H9 (cell line): ENCODE measurements around the gene P2RX5. TPM values are rescaled to one million over a fixed set of nuclear protein-coding genes. Genes with fewer than 3 reads are reported as not detected.

ENCODE experiments used
- DNase-seq: peaks from one replicate; pipeline ENCODE4 v3.0.0-alpha.2; 2017
- H2AFZ ChIP-seq: one replicate; pipeline ENCODE4 v1.6.1; 2013; ENCODE audit warnings: mild to moderate bottlenecking, low read length, control low read depth, moderate library complexity
- H2AK5ac ChIP-seq: 2 replicates; pipeline ENCODE4 v1.6.1; 2013; ENCODE audit warnings: low read length, control low read depth, mixed read lengths; ENCODE audit not compliant: insufficient read length
- H2BK120ac ChIP-seq: one replicate; pipeline ENCODE4 v1.6.1; 2013; ENCODE audit warnings: low read depth, mild to moderate bottlenecking, low read length, control low read depth, inconsistent platforms; ENCODE audit not compliant: poor library complexity, severe bottlenecking
- H2BK12ac ChIP-seq: 2 replicates; pipeline ENCODE4 v1.6.1; 2013; ENCODE audit warnings: low read length, control low read depth, mixed read lengths, low read depth; ENCODE audit not compliant: insufficient read length
- H2BK15ac ChIP-seq: 2 replicates; pipeline ENCODE4 v1.6.1; 2013; ENCODE audit warnings: low read depth, low read length, control low read depth
- H2BK20ac ChIP-seq: one replicate; pipeline ENCODE4 v1.6.1; 2013; ENCODE audit warnings: low read depth, mild to moderate bottlenecking, low read length, control low read depth, inconsistent platforms; ENCODE audit not compliant: poor library complexity, severe bottlenecking
- H2BK5ac ChIP-seq: 2 replicates; pipeline ENCODE4 v1.6.1; 2013; ENCODE audit warnings: low read length, control low read depth, mixed read lengths; ENCODE audit not compliant: insufficient read length
- H3K14ac ChIP-seq: 2 replicates; pipeline ENCODE4 v1.6.1; 2013; ENCODE audit warnings: low read length, control low read depth; ENCODE audit not compliant: insufficient read depth
- H3K18ac ChIP-seq: 2 replicates; pipeline ENCODE4 v1.6.1; 2013; ENCODE audit warnings: low read depth, mild to moderate bottlenecking, mixed read lengths, low read length, control low read depth; ENCODE audit not compliant: insufficient read length
- H3K23ac ChIP-seq: 2 replicates; pipeline ENCODE4 v1.6.1; 2013; ENCODE audit warnings: low read length, control low read depth, mixed read lengths, low read depth; ENCODE audit not compliant: insufficient read length
- H3K23me2 ChIP-seq: 2 replicates; pipeline ENCODE4 v1.6.1; 2013; ENCODE audit warnings: low read depth, mild to moderate bottlenecking, mixed read lengths, low read length, control low read depth; ENCODE audit not compliant: insufficient read length, poor library complexity, severe bottlenecking
- H3K27ac ChIP-seq: 2 replicates; pipeline ENCODE4 v1.5.1; 2013; ENCODE audit warnings: low read length, control low read depth, mixed read lengths, low read depth; ENCODE audit not compliant: insufficient read length
- H3K27me3 ChIP-seq: 2 replicates; pipeline ENCODE4 v1.6.1; 2013; ENCODE audit warnings: low read length, control low read depth, inconsistent platforms; ENCODE audit not compliant: insufficient read depth
- H3K4ac ChIP-seq: 2 replicates; pipeline ENCODE4 v1.6.1; 2013; ENCODE audit warnings: low read depth, mild to moderate bottlenecking, control low read depth, inconsistent platforms, low read length, moderate library complexity
- H3K4me1 ChIP-seq: 2 replicates; pipeline ENCODE4 v1.6.1; 2013; ENCODE audit warnings: low read length, control low read depth, inconsistent platforms; ENCODE audit not compliant: insufficient read depth
- H3K4me2 ChIP-seq: 2 replicates; pipeline ENCODE4 v1.6.1; 2013; ENCODE audit warnings: low read length, control low read depth, mixed read lengths; ENCODE audit not compliant: insufficient read length, insufficient read depth
- H3K56ac ChIP-seq: 2 replicates; pipeline ENCODE4 v1.6.1; 2013; ENCODE audit warnings: low read depth, mild to moderate bottlenecking, mixed read lengths, low read length, control low read depth; ENCODE audit not compliant: insufficient read length
- H3K79me1 ChIP-seq: 2 replicates; pipeline ENCODE4 v1.6.1; 2013; ENCODE audit warnings: low read depth, mild to moderate bottlenecking, moderate library complexity, low read length, control low read depth, inconsistent platforms; ENCODE audit not compliant: insufficient read depth, poor library complexity, severe bottlenecking
- H3K79me2 ChIP-seq: 2 replicates; pipeline ENCODE4 v1.6.1; 2013; ENCODE audit warnings: low read length, control low read depth, inconsistent platforms; ENCODE audit not compliant: insufficient read depth
- H3K9ac ChIP-seq: 2 replicates; pipeline ENCODE4 v1.6.1; 2013; ENCODE audit warnings: low read length, control low read depth, mixed read lengths; ENCODE audit not compliant: insufficient read length; ENCODE audit errors: extremely low read depth
- H3K9me3 ChIP-seq: one replicate; pipeline ENCODE4 v1.6.1; 2013; ENCODE audit warnings: low read depth, low read length, inconsistent platforms; ENCODE audit not compliant: control insufficient read depth
- H3T11ph ChIP-seq: one replicate; pipeline ENCODE4 v1.6.1; 2013; ENCODE audit warnings: mild to moderate bottlenecking, low read length, control low read depth, inconsistent platforms
- H4K20me1 ChIP-seq: one replicate; pipeline ENCODE4 v1.6.1; 2013; ENCODE audit not compliant: control insufficient read depth, insufficient read length, insufficient read depth
- H4K5ac ChIP-seq: 2 replicates; pipeline ENCODE4 v1.6.1; 2013; ENCODE audit warnings: low read depth, mild to moderate bottlenecking, mixed read lengths, low read length, control low read depth; ENCODE audit not compliant: insufficient read length
- H4K8ac ChIP-seq: replicated peaks from 2 replicates; pipeline ENCODE4 v1.6.1; 2013; ENCODE audit warnings: low read length, control low read depth, mixed read lengths, low read depth; ENCODE audit not compliant: insufficient read length
- H4K91ac ChIP-seq: 2 replicates; pipeline ENCODE4 v1.6.1; 2013; ENCODE audit warnings: low read depth, mild to moderate bottlenecking, moderate library complexity, mixed read lengths, low read length, control low read depth; ENCODE audit not compliant: insufficient read length
- H3K27ac Mint-ChIP-seq, 3 experiments: 2 replicates in 2 of 3; 3 replicates in 1 of 3; pipeline ENCODE4 v1.8.0; 2020 to 2021; ENCODE audit warnings: mixed read lengths in 3 of 3, mild to moderate bottlenecking in 1 of 3, moderate library complexity in 1 of 3
- H3K27me3 Mint-ChIP-seq: 2 replicates; pipeline ENCODE4 v1.8.0; 2021; ENCODE audit warnings: low read depth, mild to moderate bottlenecking, moderate library complexity, mixed read lengths
- H3K36me3 Mint-ChIP-seq, 3 experiments: 2 replicates in 2 of 3; 3 replicates in 1 of 3; pipeline ENCODE4 v1.8.0; 2020 to 2021; ENCODE audit warnings: low read depth in 3 of 3, mixed read lengths in 3 of 3; ENCODE audit not compliant: insufficient read depth in 1 of 3
- H3K4me1 Mint-ChIP-seq, 2 experiments: 2 replicates each; pipeline ENCODE4 v1.8.0; 2020; ENCODE audit warnings: mixed read lengths in 2 of 2
- H3K4me3 Mint-ChIP-seq, 2 experiments: 2 replicates in 1 of 2; 3 replicates in 1 of 2; pipeline ENCODE4 v1.8.0; 2020 to 2021; ENCODE audit warnings: mild to moderate bottlenecking in 2 of 2, mixed read lengths in 2 of 2, moderate library complexity in 1 of 2
- H3K9me3 Mint-ChIP-seq, 2 experiments: 2 replicates in 1 of 2; 3 replicates in 1 of 2; pipeline ENCODE4 v1.8.0; 2020; ENCODE audit warnings: mild to moderate bottlenecking in 2 of 2, mixed read lengths in 2 of 2, moderate library complexity in 1 of 2
- WGBS: extraction: QIAGEN DNeasy Blood & Tissue Kit; methylation state at CpG from one replicate; pipeline ENCODE4 v1.1.7; 2013; ENCODE audit warnings: missing lambda C conversion rate, low lambda C conversion rate, mixed read lengths; ENCODE audit not compliant: insufficient read length; ENCODE audit errors: extremely low coverage; 5-methylcytosine and 5-hydroxymethylcytosine counted together
- total RNA-seq: library from RNA; stranded (reverse); gene quantifications from 2 replicates; pipeline ENCODE4 v1.2.1, GENCODE V29; 2021
- TF ChIP-seq, protein P1 (sequence below): fragments of 200-600 bp; sonication (generic); conservative IDR thresholded peaks from 3 replicates; pipeline ENCODE4 v1.8.0; 2021; ENCODE audit warnings: antibody characterized with exemption, mild to moderate bottlenecking

Gene P2RX5
- total RNA-seq, 1 experiment from 2014 or later, result 4.7 TPM

DNA sequence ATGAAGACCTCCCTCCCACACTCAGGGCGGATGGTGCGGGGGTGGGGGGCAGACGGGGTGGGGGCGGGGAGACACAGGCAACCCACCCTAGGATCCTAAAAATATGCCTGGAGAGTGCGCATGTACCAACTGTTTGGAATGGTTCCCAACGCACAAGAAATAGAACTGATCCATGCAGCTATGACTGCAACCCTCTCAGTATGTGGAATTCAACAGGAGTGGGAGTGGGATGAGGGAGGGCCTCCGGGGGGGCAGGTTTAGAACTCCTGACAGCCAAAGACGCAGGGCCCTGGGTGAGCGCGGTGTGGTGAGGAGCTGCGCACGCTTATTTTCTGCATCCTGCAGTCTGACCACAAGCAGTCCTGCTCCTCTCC is 1.1 kb upstream of the P2RX5 start:
- no peak overlapping the region for H3K27ac Mint-ChIP-seq
- H2AFZ ChIP-seq, result no peak overlapping the region
- H3K9me3 Mint-ChIP-seq, result no peaks in the 10 kb centered on the region; a peak in 1 of 5 replicates
- H3K27ac ChIP-seq, result no peak overlapping the region
- WGBS, result no CpG with 5 or more reads among the region's 12 CpGs
- no peak overlapping the region for H3T11ph ChIP-seq
- no peak overlapping the region for H3K4me2 ChIP-seq
- no peak overlapping the region for H3K9ac ChIP-seq
- no peaks in the 10 kb centered on the region for H3K27me3 ChIP-seq
- H4K91ac ChIP-seq, result no peak overlapping the region
- H3K23ac ChIP-seq, result no peak overlapping the region
- H3K14ac ChIP-seq, result no peak overlapping the region
- no peaks in the 10 kb centered on the region for H3K9me3 ChIP-seq
- no peak overlapping the region for H2BK5ac ChIP-seq
- H2AK5ac ChIP-seq, result no peak overlapping the region
- H3K27me3 Mint-ChIP-seq, result peaks cover 44% of the 10 kb centered on the region
- TF ChIP-seq, protein P1, sequence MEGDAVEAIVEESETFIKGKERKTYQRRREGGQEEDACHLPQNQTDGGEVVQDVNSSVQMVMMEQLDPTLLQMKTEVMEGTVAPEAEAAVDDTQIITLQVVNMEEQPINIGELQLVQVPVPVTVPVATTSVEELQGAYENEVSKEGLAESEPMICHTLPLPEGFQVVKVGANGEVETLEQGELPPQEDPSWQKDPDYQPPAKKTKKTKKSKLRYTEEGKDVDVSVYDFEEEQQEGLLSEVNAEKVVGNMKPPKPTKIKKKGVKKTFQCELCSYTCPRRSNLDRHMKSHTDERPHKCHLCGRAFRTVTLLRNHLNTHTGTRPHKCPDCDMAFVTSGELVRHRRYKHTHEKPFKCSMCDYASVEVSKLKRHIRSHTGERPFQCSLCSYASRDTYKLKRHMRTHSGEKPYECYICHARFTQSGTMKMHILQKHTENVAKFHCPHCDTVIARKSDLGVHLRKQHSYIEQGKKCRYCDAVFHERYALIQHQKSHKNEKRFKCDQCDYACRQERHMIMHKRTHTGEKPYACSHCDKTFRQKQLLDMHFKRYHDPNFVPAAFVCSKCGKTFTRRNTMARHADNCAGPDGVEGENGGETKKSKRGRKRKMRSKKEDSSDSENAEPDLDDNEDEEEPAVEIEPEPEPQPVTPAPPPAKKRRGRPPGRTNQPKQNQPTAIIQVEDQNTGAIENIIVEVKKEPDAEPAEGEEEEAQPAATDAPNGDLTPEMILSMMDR, result no peak
- no peak for DNase-seq
- no peak overlapping the region for H2BK15ac ChIP-seq
- H4K20me1 ChIP-seq, result no peaks in the 10 kb centered on the region
- no peak overlapping the region for H3K4me3 Mint-ChIP-seq
- no peak overlapping the region for H3K56ac ChIP-seq
- no peaks in the 10 kb centered on the region for H3K79me2 ChIP-seq
- no peak overlapping the region for H2BK120ac ChIP-seq
- H3K36me3 Mint-ChIP-seq, result peaks cover 0 to 3% (median 0%) of the 10 kb centered on the region in 3 experiments; a peak in 3 of 7 replicates
- no peak overlapping the region for H3K18ac ChIP-seq
- H3K4me1 ChIP-seq, result no peaks in the 10 kb centered on the region
- no peaks in the 10 kb centered on the region for H3K79me1 ChIP-seq
- H2BK12ac ChIP-seq, result no peak overlapping the region
- H3K4me1 Mint-ChIP-seq, result peaks cover 5 to 16% of the 10 kb centered on the region in 2 experiments
- H4K8ac ChIP-seq, result no peak overlapping the region
- H3K4ac ChIP-seq, result no peak overlapping the region
- peaks cover 4% of the 10 kb centered on the region for H3K23me2 ChIP-seq
- no peak overlapping the region for H4K5ac ChIP-seq
- H2BK20ac ChIP-seq, result no peak overlapping the region
